Liver (tissue), 9 donors: ENCODE results near the gene DPYD. TPM values are rescaled to one million over a fixed set of nuclear protein-coding genes. Genes with fewer than 3 reads are reported as not detected.

Experiments used
- DNase-seq: peaks from one replicate; pipeline ENCODE4 v3.0.0-alpha.2; 2017; ENCODE audit warnings: low spot score
- H3K27ac ChIP-seq, 2 donors: one replicate each; pipeline ENCODE4 v1.7.0; 2013; ENCODE audit warnings: inconsistent platforms in 2 of 2, low read length in 2 of 2, control low read depth in 1 of 2, low read depth in 1 of 2, mild to moderate bottlenecking in 1 of 2
- H3K27me3 ChIP-seq, 4 donors: one replicate each; pipeline versions ENCODE4 v1.6.1 to v1.7.0; 2013; ENCODE audit warnings: low read length in 3 of 4, inconsistent platforms in 1 of 4, mild to moderate bottlenecking in 1 of 4, moderate library complexity in 1 of 4; ENCODE audit not compliant: control insufficient read depth in 4 of 4, insufficient read depth in 4 of 4
- H3K36me3 ChIP-seq, 4 donors: one replicate each; pipeline versions ENCODE4 v1.6.1 to v1.7.0; 2013; ENCODE audit warnings: low read length in 3 of 4, mild to moderate bottlenecking in 3 of 4, low read depth in 1 of 4, moderate library complexity in 1 of 4; ENCODE audit not compliant: control insufficient read depth in 4 of 4, insufficient read depth in 3 of 4
- H3K4me1 ChIP-seq, 4 donors: one replicate each; pipeline versions ENCODE4 v1.6.1 to v1.7.0; 2013; ENCODE audit warnings: low read length in 3 of 4, mild to moderate bottlenecking in 3 of 4, moderate library complexity in 1 of 4; ENCODE audit not compliant: control insufficient read depth in 4 of 4, insufficient read depth in 4 of 4
- H3K4me3 ChIP-seq, 3 donors: one replicate each; pipeline versions ENCODE4 v1.6.1 to v1.7.0; 2013; ENCODE audit warnings: low read length in 3 of 3, control low read depth in 1 of 3, low read depth in 1 of 3, mild to moderate bottlenecking in 1 of 3
- H3K9ac ChIP-seq, 2 donors: one replicate each; pipeline ENCODE4 v1.7.0; 2013; ENCODE audit warnings: low read length in 2 of 2, mild to moderate bottlenecking in 2 of 2, moderate library complexity in 2 of 2, control low read depth in 1 of 2, low read depth in 1 of 2
- H3K9me3 ChIP-seq, 4 donors: one replicate each; pipeline versions ENCODE4 v1.6.1 to v1.7.0; 2013; ENCODE audit warnings: low read length in 3 of 4; ENCODE audit not compliant: control insufficient read depth in 4 of 4
- ATF3 ChIP-seq: IDR thresholded peaks from 2 replicates; pipeline ENCODE4 v1.6.1; 2016; ENCODE audit warnings: antibody characterized with exemption
- CTCF ChIP-seq: fragments of 150-350 bp; IDR thresholded peaks from 2 replicates; pipeline ENCODE4 v1.5.1; 2017; ENCODE audit warnings: improper control_type of control experiment, low read depth, low read length; ENCODE audit not compliant: missing input control
- EGR1 ChIP-seq, 2 donors: IDR thresholded peaks; 2 replicates each; pipeline ENCODE4 v1.6.1; 2016 to 2018; ENCODE audit warnings: antibody characterized with exemption in 2 of 2, low read depth in 2 of 2
- FOXA1 ChIP-seq: IDR thresholded peaks from 2 replicates; pipeline ENCODE4 v1.6.1; 2016; ENCODE audit warnings: antibody characterized with exemption
- FOXA2 ChIP-seq: IDR thresholded peaks from 2 replicates; pipeline ENCODE4 v1.6.1; 2016; ENCODE audit warnings: antibody characterized with exemption
- GABPA ChIP-seq, 2 donors: IDR thresholded peaks in 1 of 2; conservative IDR thresholded peaks in 1 of 2; 2 replicates each; pipeline ENCODE4 v1.6.1; 2016; ENCODE audit warnings: antibody characterized with exemption in 2 of 2, mild to moderate bottlenecking in 1 of 2, moderate library complexity in 1 of 2
- HNF4A ChIP-seq, 2 donors: conservative IDR thresholded peaks; 2 replicates each; pipeline ENCODE4 v1.6.1; 2016; ENCODE audit warnings: antibody characterized with exemption in 2 of 2, mild to moderate bottlenecking in 2 of 2
- HNF4G ChIP-seq: IDR thresholded peaks from 2 replicates; pipeline ENCODE4 v1.6.1; 2016; ENCODE audit warnings: antibody characterized with exemption
- JUND ChIP-seq, 2 donors: IDR thresholded peaks; 2 replicates each; pipeline ENCODE4 v1.6.1; 2016; ENCODE audit warnings: antibody characterized with exemption in 2 of 2
- MAX ChIP-seq: IDR thresholded peaks from 2 replicates; pipeline ENCODE4 v1.6.1; 2016; ENCODE audit warnings: antibody characterized with exemption
- NR2F2 ChIP-seq: IDR thresholded peaks from 2 replicates; pipeline ENCODE4 v1.6.1; 2016; ENCODE audit warnings: antibody characterized with exemption
- RAD21 ChIP-seq, 2 donors: IDR thresholded peaks; 2 replicates each; pipeline ENCODE4 v1.6.1; 2016; ENCODE audit warnings: antibody characterized with exemption in 2 of 2, mild to moderate bottlenecking in 2 of 2
- REST ChIP-seq: IDR thresholded peaks from 2 replicates; pipeline ENCODE4 v1.6.1; 2016; ENCODE audit warnings: antibody characterized with exemption, mild to moderate bottlenecking
- RXRA ChIP-seq, 2 donors: IDR thresholded peaks; 2 replicates each; pipeline ENCODE4 v1.6.1; 2017 to 2018; ENCODE audit warnings: antibody characterized with exemption in 2 of 2, mild to moderate bottlenecking in 1 of 2
- SP1 ChIP-seq: IDR thresholded peaks from 2 replicates; pipeline ENCODE4 v1.6.1; 2018; ENCODE audit warnings: antibody characterized with exemption, mild to moderate bottlenecking
- TAF1 ChIP-seq: conservative IDR thresholded peaks from 2 replicates; pipeline ENCODE4 v1.6.1; 2016; ENCODE audit warnings: antibody characterized with exemption, mild to moderate bottlenecking
- YY1 ChIP-seq: IDR thresholded peaks from 2 replicates; pipeline ENCODE4 v1.6.1; 2016; ENCODE audit warnings: antibody characterized with exemption, mild to moderate bottlenecking
- ZBTB33 ChIP-seq: IDR thresholded peaks from 2 replicates; pipeline ENCODE4 v1.6.1; 2016; ENCODE audit warnings: antibody characterized with exemption
- WGBS: extraction: QIAGEN DNeasy Blood & Tissue Kit; methylation state at CpG from one replicate; pipeline ENCODE4 v1.1.7; 2013; 5-methylcytosine and 5-hydroxymethylcytosine counted together
- polyA plus RNA-seq, 2 donors: library from polyadenylated mRNA; stranded (reverse) in 1 of 2; unstranded in 1 of 2; fragments of 200-250 nt in 1 of 2; fragments of >200 nt in 1 of 2; fragmentation: Nextera tagmentation in 1 of 2; extraction: Ambion mirVana in 1 of 2; gene quantifications; one replicate each; pipeline versions ENCODE4 v1.2.1 to v1.2.3, GENCODE V29; 2013 to 2015
- total RNA-seq, 2 donors: library from RNA; depleted of rRNA; stranded (reverse); fragments of >200 nt; gene quantifications; one replicate each; pipeline ENCODE4 v1.2.3, GENCODE V29; 2014
- donor health status: healthy.
- donor health status: healthy.
- donor health status: healthy.
- donor health status: healthy.
- donor health status: healthy.

Gene DPYD
- total and polyA plus RNA-seq, 4 donors = 16.2 to 142 (median 47.0) TPM

- Histone ChIP-seq H3K36me3 (peaks cover 0 to 8% (median 0%) of the 10 kb centered on the region in 4 donors), H3K4me1 (no peaks in the 10 kb centered on the region), H3K9ac (no peak overlapping the region), H3K27ac (no peak overlapping the region), H3K9me3 (no peaks in the 10 kb centered on the region), H3K27me3 (no peaks in the 10 kb centered on the region), H3K4me3 (no peak overlapping the region)
- 97% methylated on average over 2 of the region's 2 CpGs for WGBS
- TF ChIP-seq MAX (no peak), TAF1 (no peak), YY1 (no peak), FOXA2 (no peak), FOXA1 (no peak), CTCF (no peak), EGR1 (IDR thresholded peaks at IDR 0.05; ENCODE audit: low read depth in 2 of 2) (no peak), RAD21 (IDR thresholded peaks at IDR 0.05) (no peak), ATF3 (no peak)
- DNase-seq = no peak
Measured at GRCh38 chr1:97739596-97740103, 181.2 kb downstream of the DPYD start.

GRCh38 chr1:97738270-97738669, 182.6 kb downstream of the DPYD start:
- Histone ChIP-seq H3K9me3 (no peaks in the 10 kb centered on the region), H3K4me3 (no peak overlapping the region), H3K27me3 (no peaks in the 10 kb centered on the region), H3K27ac (no peak overlapping the region), H3K9ac (no peak overlapping the region), H3K4me1 (no peaks in the 10 kb centered on the region), H3K36me3 (peaks cover 0 to 8% (median 0%) of the 10 kb centered on the region in 4 donors)
- WGBS = 95% methylated on average over 3 of the region's 3 CpGs
- no peak for TF ChIP-seq GABPA (IDR thresholded peaks at IDR 0.05 in 1 of 2, conservative IDR thresholded peaks at IDR 0.05 in 1 of 2)
- no peak for TF ChIP-seq TAF1
- TF ChIP-seq EGR1 (IDR thresholded peaks at IDR 0.05; ENCODE audit: low read depth in 2 of 2) = no peak
- TF ChIP-seq RXRA (IDR thresholded peaks at IDR 0.05) = no peak
- no peak for TF ChIP-seq ATF3
- no peak for TF ChIP-seq MAX
- TF ChIP-seq HNF4G = no peak
- no peak for TF ChIP-seq YY1
- TF ChIP-seq CTCF = no peak
- no peak for TF ChIP-seq FOXA2
- no peak for TF ChIP-seq SP1
- TF ChIP-seq FOXA1 = no peak
- TF ChIP-seq HNF4A (conservative IDR thresholded peaks at IDR 0.05) = no peak
- TF ChIP-seq ZBTB33 = no peak
- no peak for TF ChIP-seq NR2F2
- TF ChIP-seq REST = no peak
- no peak for TF ChIP-seq JUND (IDR thresholded peaks at IDR 0.05)
- no peak for TF ChIP-seq RAD21 (IDR thresholded peaks at IDR 0.05)
- no peak for DNase-seq
